HPDE6-E6E7 (cell line): ENCODE measurements around the gene HNF4A.
"Not testable (repeated sequence)": the region's sequence is repeated elsewhere in the genome, so short reads cannot be mapped to it uniquely, and the experiment has no call there.

ENCODE experiments used
- DNase-seq: peaks from one replicate; pipeline ENCODE4 v3.0.0; 2011; ENCODE audit warnings: missing footprints; ENCODE audit errors: extremely low spot score

HNF4A gene

GRCh38 chr20:44345147-44345546 lies 10.4 kb upstream of the HNF4A start:
- no peak for DNase-seq

GRCh38 chr20:44345941-44346340 lies 9.6 kb upstream of the HNF4A start:
- not testable (repeated sequence) for DNase-seq

- DNase-seq: no peak
Observed at GRCh38 chr20:44348168-44348659, 7.3 kb upstream of the HNF4A start.

GRCh38 chr20:44349349-44349748 lies 6.2 kb upstream of the HNF4A start:
- no peak for DNase-seq

- DNase-seq: no peak
Observed at GRCh38 chr20:44350567-44350966, 4.9 kb upstream of the HNF4A start.

- no peak for DNase-seq
Observed at GRCh38 chr20:44354979-44355497, 461 bp upstream of the HNF4A start.

GRCh38 chr20:44356353-44356723 lies 839 bp downstream of the HNF4A start:
- DNase-seq: no peak

- DNase-seq: no peak
Observed at GRCh38 chr20:44357020-44357419, 1.5 kb downstream of the HNF4A start.

GRCh38 chr20:44357555-44358125 lies 2.1 kb downstream of the HNF4A start:
- no peak for DNase-seq

- no peak for DNase-seq
Observed at GRCh38 chr20:44358776-44359175, 3.3 kb downstream of the HNF4A start.

GRCh38 chr20:44360221-44360620 lies 4.7 kb downstream of the HNF4A start:
- DNase-seq: no peak

- no peak for DNase-seq
Observed at GRCh38 chr20:44361021-44361420, 5.5 kb downstream of the HNF4A start.

GRCh38 chr20:44362466-44362940 lies 7.0 kb downstream of the HNF4A start:
- no peak for DNase-seq

- DNase-seq: no peak
Observed at GRCh38 chr20:44364068-44364467, 8.6 kb downstream of the HNF4A start.

- no peak for DNase-seq
Observed at GRCh38 chr20:44364780-44365179, 9.3 kb downstream of the HNF4A start.

GRCh38 chr20:44367746-44368145 lies 12.2 kb downstream of the HNF4A start:
- DNase-seq: no peak

- no peak for DNase-seq
Observed at GRCh38 chr20:44370639-44371218, 15.2 kb downstream of the HNF4A start.

GRCh38 chr20:44382641-44383040 lies 27.1 kb downstream of the HNF4A start:
- no peak for DNase-seq

- DNase-seq: no peak
Observed at GRCh38 chr20:44384423-44385027, 29.0 kb downstream of the HNF4A start.

- DNase-seq: peak; percentile 91
Observed at GRCh38 chr20:44388466-44389023, 33.0 kb downstream of the HNF4A start.

- DNase-seq: no peak
Observed at GRCh38 chr20:44389871-44390270, 34.4 kb downstream of the HNF4A start.

- DNase-seq: no peak
Observed at GRCh38 chr20:44390280-44390679, 34.8 kb downstream of the HNF4A start.
